GM12878 (cell line): Measurements from ENCODE around the gene DNAJC3. TPM values are rescaled to one million over a fixed set of nuclear protein-coding genes. Genes with fewer than 3 reads are reported as not detected.

Experiments used
- ATAC-seq: fragments of 200-7000 bp; cut with Tn5 transposase; 3 replicates; pipeline ENCODE4 v1.9.1; 2020; ENCODE audit warnings: mild to moderate bottlenecking, moderate library complexity
- BruUV-seq: library from RNA; stranded (reverse); fragments of 400-500 nt; replicated peaks from 2 replicates; lab custom pipeline; 2021; lab: Mats Ljungman, UMichigan
- CTCF ChIA-PET: fragments of 300-600 bp; sonication (Branson Sonifier 250); formaldehyde crosslinking; extraction: SDS; loops from one replicate; lab custom pipeline; 2021; ENCODE audit warnings: inconsistent platforms; lab: Yijun Ruan, JAX
- POLR2A ChIA-PET: fragments of 350-600 bp; formaldehyde crosslinking; extraction: SDS; loops from one replicate; lab custom pipeline; 2021; ENCODE audit warnings: inconsistent platforms; lab: Charles Lee
- RAD21 ChIA-PET: fragments of 300-600 bp; sonication (Branson Sonifier 250); formaldehyde crosslinking; loops from one replicate; lab custom pipeline; 2023; ENCODE audit warnings: antibody characterized with exemption; ENCODE audit not compliant: unreplicated experiment; lab: Charles Lee
- SMC1A ChIA-PET: fragments of 300-600 bp; sonication (Branson Sonifier 250); formaldehyde crosslinking; loops from one replicate; lab custom pipeline; 2023; ENCODE audit not compliant: unreplicated experiment, uncharacterized antibody; lab: Charles Lee
- DNase-seq: peaks from one replicate; pipeline ENCODE4 v3.0.0-alpha.2; 2011; ENCODE audit warnings: low read depth, low spot score
- FAIRE-seq: peaks from 3 replicates; lab custom pipeline; 2011; peaks lifted over from hg19 to GRCh38; lab: Jason Lieb, UNC
- H2AFZ ChIP-seq: 2 replicates; pipeline ENCODE4 v1.6.0; 2011; ENCODE audit warnings: low read depth, low read length, control low read depth; ENCODE audit not compliant: control insufficient read depth
- H3K27ac ChIP-seq: 2 replicates; pipeline ENCODE4 v1.5.1; 2011; ENCODE audit warnings: control low read depth; ENCODE audit not compliant: control insufficient read depth, insufficient read depth
- H3K27me3 ChIP-seq, 2 experiments: replicated peaks in 1 of 2; 2 replicates each; pipeline versions ENCODE4 v1.6.0 to v1.6.1; 2011; ENCODE audit warnings: low read length in 1 of 2; ENCODE audit not compliant: control insufficient read depth in 2 of 2, insufficient read depth in 2 of 2
- H3K36me3 ChIP-seq, 2 experiments: 2 replicates each; pipeline ENCODE4 v1.5.1; 2011; ENCODE audit warnings: low read length in 1 of 2; ENCODE audit not compliant: control insufficient read depth in 2 of 2, insufficient read depth in 2 of 2
- H3K4me1 ChIP-seq: 2 replicates; pipeline ENCODE4 v1.6.1; 2011; ENCODE audit warnings: mild to moderate bottlenecking, low read length, moderate library complexity, mixed read lengths; ENCODE audit not compliant: control insufficient read depth, insufficient read depth
- H3K4me2 ChIP-seq: 2 replicates; pipeline ENCODE4 v1.6.0; 2011; ENCODE audit warnings: control low read depth; ENCODE audit not compliant: control insufficient read depth, insufficient read depth
- H3K4me3 ChIP-seq: fragments of 200-600 bp; sonication (generic); 2 replicates; pipeline ENCODE4 v1.5.1; 2016
- H3K79me2 ChIP-seq: 2 replicates; pipeline ENCODE4 v1.6.0; 2011; ENCODE audit warnings: low read length; ENCODE audit not compliant: control insufficient read depth, insufficient read depth
- H3K9ac ChIP-seq: 2 replicates; pipeline ENCODE4 v1.8.0; 2011; ENCODE audit warnings: low read length, control low read depth, mixed read lengths; ENCODE audit not compliant: control insufficient read depth, insufficient read depth
- H3K9me3 ChIP-seq: replicated peaks from 3 replicates; pipeline ENCODE4 v1.5.1; 2011; ENCODE audit warnings: mild to moderate bottlenecking, low read length; ENCODE audit not compliant: control insufficient read depth, insufficient read depth
- H4K20me1 ChIP-seq: 2 replicates; pipeline ENCODE4 v1.6.0; 2011; ENCODE audit not compliant: control insufficient read depth, insufficient read depth
- BMI1 ChIP-seq: fragments of 450-650 bp; IDR thresholded peaks from 2 replicates; pipeline ENCODE4 v1.6.1; 2016; ENCODE audit warnings: mild to moderate bottlenecking, moderate library complexity, borderline replicate concordance
- CHD4 ChIP-seq: fragments of 200-600 bp; sonication (generic); IDR thresholded peaks from 2 replicates; pipeline ENCODE4 v1.6.1; 2016; ENCODE audit warnings: mild to moderate bottlenecking
- ETV6 ChIP-seq, 2 experiments: fragments of 450-650 bp in 1 of 2; IDR thresholded peaks in 1 of 2; conservative IDR thresholded peaks in 1 of 2; 2 replicates each; pipeline ENCODE4 v1.6.1; 2014; ENCODE audit warnings: antibody characterized with exemption in 1 of 2, borderline replicate concordance in 1 of 2, low read depth in 1 of 2, mild to moderate bottlenecking in 1 of 2, moderate library complexity in 1 of 2
- IKZF1 ChIP-seq: fragments of 450-650 bp; conservative IDR thresholded peaks from 2 replicates; pipeline ENCODE4 v1.6.1; 2017; ENCODE audit warnings: antibody characterized with exemption, mild to moderate bottlenecking
- NFIC ChIP-seq: IDR thresholded peaks from 2 replicates; pipeline ENCODE4 v1.6.1; 2012; ENCODE audit warnings: low read depth, mild to moderate bottlenecking, inconsistent platforms, low read length, moderate library complexity
- NFYB ChIP-seq: IDR thresholded peaks from 2 replicates; pipeline ENCODE4 v1.6.1; 2011; ENCODE audit warnings: low read depth, mild to moderate bottlenecking, low read length, improper control_type of control experiment, moderate library complexity; ENCODE audit not compliant: insufficient read depth
- NRF1 ChIP-seq: conservative IDR thresholded peaks from 2 replicates; pipeline ENCODE4 v1.6.1; 2011; ENCODE audit warnings: mild to moderate bottlenecking, low read depth, low read length, improper control_type of control experiment
- POLR2A ChIP-seq: IDR thresholded peaks from 2 replicates; pipeline ENCODE4 v1.6.1; 2011; ENCODE audit warnings: low read depth, mild to moderate bottlenecking, low read length
- STAT1 ChIP-seq: fragments of 450-650 bp; conservative IDR thresholded peaks from 2 replicates; pipeline ENCODE4 v1.6.1; 2014; ENCODE audit warnings: antibody characterized with exemption, mild to moderate bottlenecking
- WGBS: methylation state at CpG from one replicate; pipeline ENCODE4 v1.1.6; 2016; ENCODE audit warnings: low lambda C conversion rate; ENCODE audit not compliant: insufficient replicate concordance, insufficient coverage; ENCODE audit errors: missing lambda C conversion rate; 5-methylcytosine and 5-hydroxymethylcytosine counted together
- in situ Hi-C: fragments of 300-500 bp; cut with MboI; formaldehyde crosslinking; loops from 9 replicates; pipeline ENCODE4 v1.14.3; 2018; ENCODE audit warnings: mixed read lengths
- intact Hi-C: fragments of 100-400 bp; cut with micrococcal nuclease; formaldehyde crosslinking; loops from one replicate; pipeline ENCODE4 v1.14.2; 2022; ENCODE audit not compliant: unreplicated experiment
- polyA plus RNA-seq, 11 experiments: library from polyadenylated mRNA; depleted of rRNA in 4 of 11; unstranded in 6 of 11; stranded (reverse) in 5 of 11; fragments of >200 nt; fragmentation: Nextera tagmentation in 4 of 11; fragmentation: Illumina TruSeq in 1 of 11; extraction: Ambion mirVana in 4 of 11; extraction: Trizol in 1 of 11; gene quantifications; 1 replicate in 1 of 11; 2 replicates in 10 of 11; pipeline versions ENCODE4 v1.2.1 to v1.2.3, GENCODE V29; 2011 to 2016; ENCODE audit warnings: inconsistent platforms in 2 of 11, missing spikeins in 2 of 11, low read depth in 1 of 11
- total RNA-seq, 4 experiments: library from RNA; depleted of rRNA in 3 of 4; stranded (reverse); fragments of >200 nt in 3 of 4; fragmentation: Illumina TruSeq in 1 of 4; extraction: Trizol in 1 of 4; gene quantifications; 2 replicates each; pipeline versions ENCODE4 v1.2.1 to v1.2.3, GENCODE V29; 2013 to 2021
- TF ChIP-seq, protein P1 (sequence below): fragments of 150-350 bp; IDR thresholded peaks from 2 replicates; pipeline ENCODE4 v1.6.1; 2016; ENCODE audit warnings: low read depth, low read length
- TF ChIP-seq, protein P2 (sequence below): fragments of 450-650 bp; IDR thresholded peaks from 2 replicates; pipeline ENCODE4 v1.6.1; 2014; ENCODE audit warnings: mild to moderate bottlenecking

The DNAJC3 gene
- total and polyA plus RNA-seq, 10 of the 15 experiments (the other 5 are each of a cell fraction or from before 2014, with no cell fraction given): 9.3 to 37.4 (median 19.0) TPM

DNA sequence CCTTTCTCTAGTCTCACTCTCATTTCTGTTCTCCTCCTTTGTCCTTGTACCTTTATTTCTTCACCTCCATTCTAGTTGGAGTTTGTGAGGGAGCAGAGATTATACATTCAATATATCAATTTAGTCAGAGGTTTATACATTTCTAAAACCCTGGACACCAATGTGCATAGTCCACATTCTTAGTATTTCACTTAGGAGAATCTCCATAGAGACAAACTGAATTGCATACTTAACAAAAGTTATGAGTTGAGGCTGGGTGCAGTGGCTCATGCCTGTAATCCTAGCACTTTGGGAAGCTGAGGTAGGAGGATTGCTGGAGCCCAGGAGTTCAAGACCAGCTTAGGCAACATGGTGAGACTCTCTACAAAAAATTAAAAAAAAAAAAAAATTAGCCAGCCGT, 45.3 kb downstream of the DNAJC3 start (continued):
- TF ChIP-seq, protein P1, sequence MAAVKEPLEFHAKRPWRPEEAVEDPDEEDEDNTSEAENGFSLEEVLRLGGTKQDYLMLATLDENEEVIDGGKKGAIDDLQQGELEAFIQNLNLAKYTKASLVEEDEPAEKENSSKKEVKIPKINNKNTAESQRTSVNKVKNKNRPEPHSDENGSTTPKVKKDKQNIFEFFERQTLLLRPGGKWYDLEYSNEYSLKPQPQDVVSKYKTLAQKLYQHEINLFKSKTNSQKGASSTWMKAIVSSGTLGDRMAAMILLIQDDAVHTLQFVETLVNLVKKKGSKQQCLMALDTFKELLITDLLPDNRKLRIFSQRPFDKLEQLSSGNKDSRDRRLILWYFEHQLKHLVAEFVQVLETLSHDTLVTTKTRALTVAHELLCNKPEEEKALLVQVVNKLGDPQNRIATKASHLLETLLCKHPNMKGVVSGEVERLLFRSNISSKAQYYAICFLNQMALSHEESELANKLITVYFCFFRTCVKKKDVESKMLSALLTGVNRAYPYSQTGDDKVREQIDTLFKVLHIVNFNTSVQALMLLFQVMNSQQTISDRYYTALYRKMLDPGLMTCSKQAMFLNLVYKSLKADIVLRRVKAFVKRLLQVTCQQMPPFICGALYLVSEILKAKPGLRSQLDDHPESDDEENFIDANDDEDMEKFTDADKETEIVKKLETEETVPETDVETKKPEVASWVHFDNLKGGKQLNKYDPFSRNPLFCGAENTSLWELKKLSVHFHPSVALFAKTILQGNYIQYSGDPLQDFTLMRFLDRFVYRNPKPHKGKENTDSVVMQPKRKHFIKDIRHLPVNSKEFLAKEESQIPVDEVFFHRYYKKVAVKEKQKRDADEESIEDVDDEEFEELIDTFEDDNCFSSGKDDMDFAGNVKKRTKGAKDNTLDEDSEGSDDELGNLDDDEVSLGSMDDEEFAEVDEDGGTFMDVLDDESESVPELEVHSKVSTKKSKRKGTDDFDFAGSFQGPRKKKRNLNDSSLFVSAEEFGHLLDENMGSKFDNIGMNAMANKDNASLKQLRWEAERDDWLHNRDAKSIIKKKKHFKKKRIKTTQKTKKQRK: no peak
- TF ChIP-seq NFIC: no peak
- TF ChIP-seq, protein P2, sequence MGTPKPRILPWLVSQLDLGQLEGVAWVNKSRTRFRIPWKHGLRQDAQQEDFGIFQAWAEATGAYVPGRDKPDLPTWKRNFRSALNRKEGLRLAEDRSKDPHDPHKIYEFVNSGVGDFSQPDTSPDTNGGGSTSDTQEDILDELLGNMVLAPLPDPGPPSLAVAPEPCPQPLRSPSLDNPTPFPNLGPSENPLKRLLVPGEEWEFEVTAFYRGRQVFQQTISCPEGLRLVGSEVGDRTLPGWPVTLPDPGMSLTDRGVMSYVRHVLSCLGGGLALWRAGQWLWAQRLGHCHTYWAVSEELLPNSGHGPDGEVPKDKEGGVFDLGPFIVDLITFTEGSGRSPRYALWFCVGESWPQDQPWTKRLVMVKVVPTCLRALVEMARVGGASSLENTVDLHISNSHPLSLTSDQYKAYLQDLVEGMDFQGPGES: no peak
- no peak for TF ChIP-seq ETV6 (conservative IDR thresholded peaks at IDR 0.05 in 1 of 2, IDR thresholded peaks at IDR 0.05 in 1 of 2; ENCODE audit: borderline replicate concordance in 1 of 2, low read depth in 1 of 2)

DNA sequence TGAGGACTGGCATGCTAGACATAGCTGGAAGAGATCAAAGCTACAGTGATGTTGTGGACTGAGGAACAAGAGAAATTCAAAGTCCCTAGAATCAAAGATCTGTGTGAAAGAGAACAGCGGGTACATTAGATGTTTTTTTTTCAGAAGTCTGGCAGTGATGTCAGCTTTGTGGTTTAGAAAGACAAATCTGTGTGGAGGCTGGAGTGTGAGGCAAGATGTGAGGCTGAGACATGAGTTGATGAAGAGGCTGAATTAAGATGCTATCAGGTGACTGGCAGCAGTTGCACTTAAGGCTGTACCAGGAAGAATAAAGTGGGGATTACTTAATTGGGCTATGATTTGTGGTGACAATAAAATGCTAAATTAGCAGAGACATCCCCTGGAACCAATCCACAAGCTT, 46.5 kb downstream of the DNAJC3 start:
- Histone ChIP-seq H3K9me3 (no peaks in the 10 kb centered on the region; the same call in 1 of the 3 replicates), H3K9ac (no peak overlapping the region), H3K79me2 (no peaks in the 10 kb centered on the region; the same call in none of the 2 replicates), H3K4me2 (no peak overlapping the region), H3K27me3 (no peaks in the 10 kb centered on the region), H3K36me3 (peaks cover 0 to 9% of the 10 kb centered on the region in 2 experiments; a peak in 2 of 4 replicates), H4K20me1 (no peaks in the 10 kb centered on the region), H3K4me1 (no peaks in the 10 kb centered on the region), H2AFZ (no peak overlapping the region), H3K4me3 (no peak overlapping the region), H3K27ac (no peak overlapping the region)
- intact Hi-C loops (no loop called here), in situ Hi-C loops (no loop called here)
- BruUV-seq: no TSS peak
- FAIRE-seq: peak; percentile 87
- CTCF ChIA-PET: no interaction called here
- POLR2A ChIA-PET: interaction anchor here (0.6 kb wide), 1 partner anchor 1609 kb away, joined by 10 read pairs; no protein-coding TSS in a partner anchor
- no peak for ATAC-seq
- RAD21 ChIA-PET: no interaction called here
- 100% methylated on average over 1 of the region's 1 CpG for WGBS
- SMC1A ChIA-PET: interaction anchor here (1.1 kb wide), 1 partner anchor 630 kb away, joined by 3 read pairs; no protein-coding TSS in a partner anchor
- DNase-seq: no peak
- TF ChIP-seq STAT1 (no peak), NFYB (no peak), BMI1 (no peak), IKZF1 (no peak), POLR2A (no peak), CHD4 (no peak), NRF1 (no peak)
- TF ChIP-seq, protein P1: no peak
